IPS-NIHi7 (cell line): ENCODE measurements around the gene TXNRD2.

Experiments
- DNase-seq: peaks from one replicate; pipeline ENCODE4 v3.0.0; 2012; ENCODE audit warnings: mixed read lengths; ENCODE audit errors: extremely low spot score

Gene TXNRD2

DNA sequence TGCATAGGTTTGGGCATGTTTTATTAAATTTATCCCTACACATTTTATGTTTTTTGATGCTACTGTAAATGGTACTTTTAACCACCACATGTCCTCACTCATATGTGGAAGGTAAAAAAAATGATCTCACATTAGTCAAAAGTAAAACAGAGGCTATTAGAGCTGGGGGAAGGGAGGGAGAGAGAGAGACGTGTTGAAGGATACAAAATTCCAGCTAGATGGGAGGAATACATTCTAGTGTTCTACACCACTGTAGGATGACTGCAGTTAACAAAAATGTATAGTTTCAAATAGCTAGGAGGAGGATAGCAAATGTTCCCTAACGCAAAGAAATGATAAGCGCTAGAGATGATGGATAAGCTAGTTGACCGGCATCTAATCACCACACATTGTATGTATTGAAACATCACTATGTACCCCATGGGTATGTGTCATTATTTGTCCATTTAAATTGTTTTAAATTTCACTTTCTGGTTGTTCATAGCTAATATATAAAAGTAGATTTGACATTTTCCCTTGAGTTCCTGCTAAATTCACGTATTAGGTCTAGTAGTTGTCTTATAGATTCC, 77.0 kb downstream of the TXNRD2 start:
- no peak for DNase-seq

- DNase-seq, result no peak
These were observed 78.0 kb downstream of the TXNRD2 start for GRCh38 chr22:19863571-19863970.

GRCh38 chr22:19862619-19863246, 78.9 kb downstream of the TXNRD2 start:
- DNase-seq, result no peak

DNA sequence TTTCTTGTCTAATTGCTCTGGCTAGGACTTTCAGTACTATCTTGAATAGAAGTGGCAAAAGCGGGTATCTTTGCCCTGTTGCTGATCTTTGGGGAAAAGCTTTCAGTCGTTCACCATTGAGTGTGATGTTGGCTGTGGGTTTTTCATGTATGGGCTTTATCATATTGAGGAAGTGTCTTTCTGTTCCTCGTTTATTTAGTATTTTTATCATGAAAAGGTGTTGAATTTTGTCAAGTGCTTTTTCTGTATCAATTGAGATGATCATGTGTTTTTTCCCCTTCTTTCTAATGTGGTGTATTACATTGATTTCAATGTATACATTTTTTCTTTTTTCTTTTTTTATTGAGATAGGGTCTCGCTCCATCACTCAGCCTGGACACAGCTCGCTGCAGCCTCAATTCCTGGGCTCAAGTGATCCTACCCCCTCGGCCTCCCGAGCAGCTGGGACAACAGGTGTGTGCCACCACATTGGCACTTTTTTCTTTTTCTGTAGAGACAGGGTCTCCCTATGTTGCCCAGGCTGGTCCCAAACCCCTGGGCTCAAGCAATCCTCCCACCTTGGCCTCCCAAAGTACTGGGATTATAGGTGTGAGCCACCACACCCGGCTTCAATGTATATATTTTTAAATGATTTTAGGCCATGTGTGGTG, 81.6 kb downstream of the TXNRD2 start:
- no peak for DNase-seq

DNA sequence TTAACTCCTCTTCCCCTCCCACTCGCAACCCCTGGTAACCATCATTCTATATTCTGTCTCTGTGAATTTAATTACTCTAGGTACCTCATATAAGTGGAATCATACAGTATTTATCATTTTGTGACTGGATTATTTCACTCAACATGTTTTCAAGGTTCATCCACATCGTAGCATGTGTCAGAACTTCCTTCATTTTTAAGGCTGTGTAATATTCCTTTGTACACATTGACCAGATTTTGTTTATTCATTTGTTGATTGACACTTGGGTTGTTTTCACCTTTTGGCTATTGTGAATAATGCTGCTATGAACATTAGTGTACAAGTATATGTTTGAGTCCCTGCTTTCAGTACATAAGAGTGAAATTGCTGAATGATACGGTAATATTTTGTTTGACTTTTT, 84.2 kb downstream of the TXNRD2 start:
- no peak for DNase-seq

DNA sequence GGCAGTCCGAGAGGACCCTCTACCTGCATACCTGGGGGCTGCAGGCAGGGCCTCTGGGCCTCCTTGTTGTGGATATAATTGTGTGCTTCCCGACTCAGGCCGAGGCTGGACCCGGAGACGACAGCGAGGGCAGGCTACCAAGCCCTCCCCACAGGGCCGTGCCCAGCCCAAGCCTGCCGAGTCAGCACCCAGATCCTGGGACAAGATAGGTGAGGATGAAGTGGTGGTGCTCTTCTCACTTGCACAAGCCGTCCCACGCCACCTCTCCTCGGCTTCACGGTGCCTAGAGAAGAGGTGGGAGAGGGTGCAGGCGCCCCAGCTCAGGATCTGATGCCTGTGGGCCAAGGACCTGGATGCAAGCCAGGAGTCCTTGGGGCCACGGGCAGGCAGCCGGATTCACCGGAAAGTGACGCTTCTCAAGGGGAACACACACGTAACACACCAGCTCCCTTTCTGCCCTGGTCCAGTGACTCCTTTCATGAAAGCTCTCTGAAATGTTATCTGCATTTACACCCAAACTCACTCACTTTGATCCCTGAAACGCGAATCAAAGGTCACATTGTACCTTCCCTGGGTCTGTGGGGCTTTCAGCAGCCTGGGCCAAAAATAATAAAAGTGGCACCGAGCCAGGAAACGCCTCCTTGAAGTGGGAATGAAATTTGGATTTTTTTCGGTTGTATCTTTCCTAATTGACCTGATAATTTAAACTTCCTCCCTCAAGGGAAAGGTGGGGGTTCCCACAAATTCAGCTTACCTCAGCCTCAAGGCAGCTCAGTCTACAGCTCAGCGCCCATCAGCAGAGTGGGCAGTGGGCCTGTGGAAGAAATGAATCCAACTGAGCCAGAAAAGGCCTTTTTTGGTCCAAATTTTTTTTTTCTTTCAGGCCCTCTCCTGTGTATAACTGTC, 85.9 kb downstream of the TXNRD2 start:
- DNase-seq, result peak; percentile 40

GRCh38 chr22:19854778-19855503, 86.7 kb downstream of the TXNRD2 start, which contains the start of the genes GNB1L and RTL10:
GNB1L (minus strand) TSS chr22:19854874; CDS start chr22:19821355, 33,519 bp downstream.
RTL10 (minus strand) TSS chr22:19854874; CDS start chr22:19852261, 2,613 bp downstream.
- DNase-seq, result peak; percentile 98

GRCh38 chr22:19853879-19854777, 87.5 kb downstream of the TXNRD2 start:
- peak; percentile 12 for DNase-seq

GRCh38 chr22:19853058-19853878, 88.3 kb downstream of the TXNRD2 start:
- no peak for DNase-seq

DNA sequence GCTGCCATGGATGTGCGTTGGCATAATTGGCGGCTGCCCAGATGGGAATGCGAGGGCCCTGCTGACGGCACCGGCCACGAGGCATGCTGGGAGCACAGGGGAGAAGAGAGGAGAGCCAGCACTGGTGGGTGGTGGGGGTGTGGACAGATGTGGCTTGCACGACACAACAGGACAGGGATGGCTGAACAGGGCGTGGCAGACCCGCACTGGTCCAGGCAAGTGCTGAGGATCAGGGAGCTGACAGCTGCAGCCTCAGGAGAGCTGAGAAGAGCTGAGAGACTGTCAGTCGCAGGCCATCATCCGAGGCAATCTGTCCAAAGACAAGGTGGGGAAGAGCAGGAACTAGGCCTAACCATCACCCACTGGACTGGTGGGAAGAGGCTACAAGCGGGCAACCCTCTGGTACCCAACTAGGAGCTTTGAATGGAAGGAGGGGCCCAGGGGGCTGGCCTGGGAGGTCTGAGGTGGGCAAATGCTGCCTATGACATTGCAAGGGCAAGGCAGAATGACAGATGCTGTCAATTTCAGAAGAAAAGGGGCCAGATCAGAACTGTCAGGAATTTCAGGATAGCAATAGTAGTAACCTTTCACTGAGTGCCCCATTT, 89.3 kb downstream of the TXNRD2 start:
- DNase-seq, result no peak

GRCh38 chr22:19851291-19852176, 90.1 kb downstream of the TXNRD2 start:
- no peak for DNase-seq

DNA sequence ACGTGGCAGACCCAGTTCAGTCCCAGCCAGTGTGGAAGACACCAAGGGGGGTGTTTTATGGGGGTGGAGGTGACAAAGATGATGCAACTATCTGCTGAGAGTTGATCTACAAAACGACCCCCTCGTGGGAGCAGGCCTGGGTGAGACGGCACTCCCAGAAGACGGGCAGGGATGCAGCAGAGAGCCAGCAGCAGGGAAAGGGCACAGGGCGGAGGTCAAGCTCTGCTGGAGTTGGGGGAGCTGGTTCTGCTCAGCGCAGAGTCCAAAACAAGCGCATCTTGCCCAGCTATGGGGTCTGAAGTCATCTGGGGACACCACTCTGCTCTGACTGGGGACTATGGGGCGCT, 90.9 kb downstream of the TXNRD2 start:
- DNase-seq, result no peak

GRCh38 chr22:19849835-19850762, 91.5 kb downstream of the TXNRD2 start:
- no peak for DNase-seq

GRCh38 chr22:19848298-19849224, 93.1 kb downstream of the TXNRD2 start:
- DNase-seq, result no peak

GRCh38 chr22:19847345-19847632, 94.3 kb downstream of the TXNRD2 start:
- no peak for DNase-seq
